Keratinocyte (primary cell): ENCODE data around the gene TPGS1.

Experiments used
- EZH2 ChIP-seq: IDR thresholded peaks from one replicate; pipeline ENCODE4 v1.6.1; 2012; ENCODE audit warnings: inconsistent platforms, mild to moderate bottlenecking, low read length, moderate library complexity
- TF ChIP-seq, protein P1 (sequence below), 3 experiments: IDR thresholded peaks in 1 of 3; conservative IDR thresholded peaks in 1 of 3; optimal IDR thresholded peaks in 1 of 3; 2 replicates in 2 of 3; 3 replicates in 1 of 3; pipeline versions ENCODE3 to v1.5.1; 2011; ENCODE audit warnings: low read length in 3 of 3, mild to moderate bottlenecking in 3 of 3, moderate library complexity in 2 of 3, control low read depth in 1 of 3, inconsistent platforms in 1 of 3; ENCODE audit not compliant: insufficient read depth in 2 of 3; ENCODE audit errors: extremely low read depth in 1 of 3

DNA sequence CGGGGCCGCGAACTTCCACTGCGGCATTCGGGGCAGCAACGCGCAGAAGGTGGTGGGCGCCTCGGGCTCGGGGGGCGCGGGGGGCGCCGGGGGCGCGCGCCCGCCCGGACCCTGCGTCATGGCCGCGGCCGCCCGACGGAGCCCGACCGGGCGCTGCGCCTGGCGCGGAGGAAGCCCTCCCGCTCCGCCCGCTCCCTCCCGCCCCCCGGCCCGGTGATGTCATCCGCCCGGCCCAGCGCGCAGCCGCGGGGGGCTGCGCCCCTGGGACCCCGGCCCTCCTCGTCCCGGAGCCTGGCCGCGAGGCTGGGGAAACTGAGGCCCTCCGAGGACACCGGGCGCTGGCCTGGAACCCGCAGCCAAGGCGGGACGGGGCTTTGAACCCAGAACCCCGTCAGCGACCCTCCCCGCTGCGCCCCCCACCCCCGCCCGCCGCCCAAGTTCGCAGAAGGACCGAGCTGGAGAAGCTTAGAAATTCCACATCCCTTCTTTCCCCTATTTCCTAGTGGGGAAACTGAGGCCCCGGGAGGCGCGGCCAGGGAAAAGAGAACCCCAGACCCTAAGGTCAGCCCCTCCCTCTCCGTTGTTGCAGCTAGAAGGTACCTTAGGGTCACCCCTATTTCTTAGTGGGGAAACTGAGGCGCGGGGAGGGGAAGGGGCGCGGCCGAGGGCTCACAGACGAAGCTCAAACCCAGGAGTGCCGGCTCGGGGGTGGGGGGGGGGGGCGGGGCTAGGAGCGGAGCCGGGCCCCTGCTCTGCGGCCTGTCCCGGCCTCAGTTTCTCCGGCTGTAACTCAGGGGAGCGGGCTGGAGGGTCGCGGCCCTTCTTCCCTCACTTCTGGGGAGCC lies 46.2 kb upstream of the TPGS1 start, which contains the start of gene SHC2:
- TF ChIP-seq, protein P1, sequence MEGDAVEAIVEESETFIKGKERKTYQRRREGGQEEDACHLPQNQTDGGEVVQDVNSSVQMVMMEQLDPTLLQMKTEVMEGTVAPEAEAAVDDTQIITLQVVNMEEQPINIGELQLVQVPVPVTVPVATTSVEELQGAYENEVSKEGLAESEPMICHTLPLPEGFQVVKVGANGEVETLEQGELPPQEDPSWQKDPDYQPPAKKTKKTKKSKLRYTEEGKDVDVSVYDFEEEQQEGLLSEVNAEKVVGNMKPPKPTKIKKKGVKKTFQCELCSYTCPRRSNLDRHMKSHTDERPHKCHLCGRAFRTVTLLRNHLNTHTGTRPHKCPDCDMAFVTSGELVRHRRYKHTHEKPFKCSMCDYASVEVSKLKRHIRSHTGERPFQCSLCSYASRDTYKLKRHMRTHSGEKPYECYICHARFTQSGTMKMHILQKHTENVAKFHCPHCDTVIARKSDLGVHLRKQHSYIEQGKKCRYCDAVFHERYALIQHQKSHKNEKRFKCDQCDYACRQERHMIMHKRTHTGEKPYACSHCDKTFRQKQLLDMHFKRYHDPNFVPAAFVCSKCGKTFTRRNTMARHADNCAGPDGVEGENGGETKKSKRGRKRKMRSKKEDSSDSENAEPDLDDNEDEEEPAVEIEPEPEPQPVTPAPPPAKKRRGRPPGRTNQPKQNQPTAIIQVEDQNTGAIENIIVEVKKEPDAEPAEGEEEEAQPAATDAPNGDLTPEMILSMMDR (optimal IDR thresholded peaks at IDR 0.05 in 1 of 3, IDR thresholded peaks at IDR 0.05 in 1 of 3, conservative IDR thresholded peaks at IDR 0.05 in 1 of 3; ENCODE audit: extremely low read depth in 1 of 3, insufficient read depth in 2 of 3, low read length in 3 of 3): no peak
- TF ChIP-seq EZH2: no peak
